ENCODE results near the gene FXYD1.
A peak's percentile ranks its signal among the peaks of the same experiment; 100 is the strongest.

The FXYD1 gene

GRCh38 chr19:35153701-35154524, 15.3 kb downstream of the FXYD1 start:
- H3K9me3 Mint-ChIP-seq, result no peaks in the 10 kb centered on the region
- peaks cover 65% of the 10 kb centered on the region for H3K4me1 Mint-ChIP-seq
- no peaks in the 10 kb centered on the region for H3K36me3 Mint-ChIP-seq (ENCODE audit: low read depth)
- H3K27me3 Mint-ChIP-seq (ENCODE audit: low read depth, poor library complexity), result peaks cover 44% of the 10 kb centered on the region
- peak; percentile 61 for TF ChIP-seq CTCF (IDR thresholded peaks at IDR 0.05)
- H3K27ac Mint-ChIP-seq, result no peak overlapping the region
- peak; percentile 76 for DNase-seq
- H3K4me3 Mint-ChIP-seq, result peak overlapping the region; percentile 85

GRCh38 chr19:35154525-35155406, 16.1 kb downstream of the FXYD1 start, which contains the start of gene FXYD5:
Gene FXYD5 (plus strand): TSS chr19:35154735. CDS start chr19:35155551, 816 bp downstream.
- no peak for TF ChIP-seq CTCF (IDR thresholded peaks at IDR 0.05)
- Mint-ChIP-seq H3K36me3 (ENCODE audit: low read depth) (peaks cover 6% of the 10 kb centered on the region), H3K9me3 (no peaks in the 10 kb centered on the region), H3K4me3 (peak within 1 kb of the TSS; percentile 85), H3K4me1 (peaks cover 59% of the 10 kb centered on the region), H3K27ac (no peak within 1 kb of the TSS), H3K27me3 (ENCODE audit: low read depth, poor library complexity) (peaks cover 39% of the 10 kb centered on the region)
- DNase-seq, result peak; percentile 68

GRCh38 chr19:35155441-35155840, 16.8 kb downstream of the FXYD1 start:
- no peak for TF ChIP-seq CTCF (IDR thresholded peaks at IDR 0.05)
- H3K4me3 Mint-ChIP-seq, result peak overlapping the region; percentile 85
- H3K4me1 Mint-ChIP-seq, result peaks cover 55% of the 10 kb centered on the region
- no peak overlapping the region for H3K27ac Mint-ChIP-seq
- peaks cover 8% of the 10 kb centered on the region for H3K36me3 Mint-ChIP-seq (ENCODE audit: low read depth)
- H3K9me3 Mint-ChIP-seq, result no peaks in the 10 kb centered on the region
- DNase-seq, result no peak
- peaks cover 39% of the 10 kb centered on the region for H3K27me3 Mint-ChIP-seq (ENCODE audit: low read depth, poor library complexity)

GRCh38 chr19:35155981-35156672, 17.5 kb downstream of the FXYD1 start:
- no peak for TF ChIP-seq CTCF (IDR thresholded peaks at IDR 0.05)
- Mint-ChIP-seq H3K27me3 (ENCODE audit: low read depth, poor library complexity) (peaks cover 39% of the 10 kb centered on the region), H3K9me3 (no peaks in the 10 kb centered on the region), H3K4me3 (peak overlapping the region; percentile 85), H3K36me3 (ENCODE audit: low read depth) (peaks cover 13% of the 10 kb centered on the region), H3K4me1 (peaks cover 48% of the 10 kb centered on the region), H3K27ac (no peak overlapping the region)
- no peak for DNase-seq

- Mint-ChIP-seq H3K27me3 (ENCODE audit: low read depth, poor library complexity) (peaks cover 38% of the 10 kb centered on the region), H3K9me3 (no peaks in the 10 kb centered on the region), H3K4me3 (peak overlapping the region; percentile 62), H3K4me1 (peaks cover 43% of the 10 kb centered on the region), H3K27ac (no peak overlapping the region), H3K36me3 (ENCODE audit: low read depth) (peaks cover 18% of the 10 kb centered on the region)
- no peak for TF ChIP-seq CTCF (IDR thresholded peaks at IDR 0.05)
- DNase-seq, result no peak
Observed at GRCh38 chr19:35156673-35157014, 18.0 kb downstream of the FXYD1 start.

Data from nephron progenitor cell (in vitro differentiated cells).